ENCODE measurements around the gene SLC30A3. TPM values are rescaled to one million over a fixed set of nuclear protein-coding genes. Genes with fewer than 3 reads are reported as not detected.

SLC30A3 gene
- total RNA-seq, 4 donors from 2014 or later = not detected

GRCh38 chr2:27298391-27299080 is 35.7 kb upstream of the SLC30A3 start:
- H3K4me1 ChIP-seq = peaks cover 4 to 17% (median 7%) of the 10 kb centered on the region in 4 donors
- no peak for DNase-seq (ENCODE audit: extremely low spot score)
- peaks cover 0 to 35% (median 0%) of the 10 kb centered on the region in 4 donors for H3K36me3 ChIP-seq
- intact Hi-C loops (cut with DNase I) = no loop called here
- WGBS = 82% methylated on average over 18 of the region's 18 CpGs
- no peak for TF ChIP-seq POLR2AphosphoS5 (IDR thresholded peaks at IDR 0.05)
- TF ChIP-seq, protein P1, sequence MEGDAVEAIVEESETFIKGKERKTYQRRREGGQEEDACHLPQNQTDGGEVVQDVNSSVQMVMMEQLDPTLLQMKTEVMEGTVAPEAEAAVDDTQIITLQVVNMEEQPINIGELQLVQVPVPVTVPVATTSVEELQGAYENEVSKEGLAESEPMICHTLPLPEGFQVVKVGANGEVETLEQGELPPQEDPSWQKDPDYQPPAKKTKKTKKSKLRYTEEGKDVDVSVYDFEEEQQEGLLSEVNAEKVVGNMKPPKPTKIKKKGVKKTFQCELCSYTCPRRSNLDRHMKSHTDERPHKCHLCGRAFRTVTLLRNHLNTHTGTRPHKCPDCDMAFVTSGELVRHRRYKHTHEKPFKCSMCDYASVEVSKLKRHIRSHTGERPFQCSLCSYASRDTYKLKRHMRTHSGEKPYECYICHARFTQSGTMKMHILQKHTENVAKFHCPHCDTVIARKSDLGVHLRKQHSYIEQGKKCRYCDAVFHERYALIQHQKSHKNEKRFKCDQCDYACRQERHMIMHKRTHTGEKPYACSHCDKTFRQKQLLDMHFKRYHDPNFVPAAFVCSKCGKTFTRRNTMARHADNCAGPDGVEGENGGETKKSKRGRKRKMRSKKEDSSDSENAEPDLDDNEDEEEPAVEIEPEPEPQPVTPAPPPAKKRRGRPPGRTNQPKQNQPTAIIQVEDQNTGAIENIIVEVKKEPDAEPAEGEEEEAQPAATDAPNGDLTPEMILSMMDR (IDR thresholded peaks at IDR 0.05) = no peak
- TF ChIP-seq EP300 (IDR thresholded peaks at IDR 0.05) = no peak
- no peak for TF ChIP-seq POLR2A (IDR thresholded peaks at IDR 0.05; ENCODE audit: low read depth)
- H3K27ac ChIP-seq (replicated peaks in 1 of 4) = no peak overlapping the region
- peaks cover 0 to 50% (median 0%) of the 10 kb centered on the region in 4 donors for H3K27me3 ChIP-seq
- no peak overlapping the region for H3K4me3 ChIP-seq
- H3K9me3 ChIP-seq = no peaks in the 10 kb centered on the region

- TF ChIP-seq POLR2AphosphoS5 (IDR thresholded peaks at IDR 0.05) = no peak
- TF ChIP-seq POLR2A (IDR thresholded peaks at IDR 0.05; ENCODE audit: low read depth) = no peak
- no peak for TF ChIP-seq EP300 (IDR thresholded peaks at IDR 0.05)
- TF ChIP-seq, protein P1 (IDR thresholded peaks at IDR 0.05) = no peak
- peaks cover 0 to 52% (median 0%) of the 10 kb centered on the region in 4 donors for H3K27me3 ChIP-seq
- WGBS = 83% methylated on average over 3 of the region's 3 CpGs
Observed at GRCh38 chr2:27297195-27297594, 34.3 kb upstream of the SLC30A3 start.

GRCh38 chr2:27296481-27296880 is 33.6 kb upstream of the SLC30A3 start:
- 60% methylated on average over 4 of the region's 4 CpGs for WGBS
- Histone ChIP-seq H3K4me1 (peaks cover 0 to 12% (median 2%) of the 10 kb centered on the region in 4 donors), H3K27ac (replicated peaks in 1 of 4) (no peak overlapping the region), H3K36me3 (peaks cover 0 to 31% (median 0%) of the 10 kb centered on the region in 4 donors), H3K27me3 (peaks cover 0 to 58% (median 0%) of the 10 kb centered on the region in 4 donors), H3K4me3 (no peak overlapping the region), H3K9me3 (no peaks in the 10 kb centered on the region)
- intact Hi-C loops (cut with DNase I) = no loop called here
- TF ChIP-seq POLR2AphosphoS5 (IDR thresholded peaks at IDR 0.05) = no peak
- no peak for TF ChIP-seq POLR2A (IDR thresholded peaks at IDR 0.05; ENCODE audit: low read depth)
- no peak for TF ChIP-seq EP300 (IDR thresholded peaks at IDR 0.05)
- TF ChIP-seq, protein P1 (IDR thresholded peaks at IDR 0.05) = no peak
- DNase-seq (ENCODE audit: extremely low spot score) = no peak

More at GRCh38 chr2:27297195-27297594, 34.3 kb upstream of the SLC30A3 start:
- intact Hi-C loops (cut with DNase I) = no loop called here
- Histone ChIP-seq H3K36me3 (peaks cover 0 to 35% (median 0%) of the 10 kb centered on the region in 4 donors), H3K27ac (replicated peaks in 1 of 4) (no peak overlapping the region), H3K9me3 (no peaks in the 10 kb centered on the region), H3K4me3 (no peak overlapping the region), H3K4me1 (peaks cover 0 to 12% (median 2%) of the 10 kb centered on the region in 4 donors)
- no peak for DNase-seq (ENCODE audit: extremely low spot score)

DNA sequence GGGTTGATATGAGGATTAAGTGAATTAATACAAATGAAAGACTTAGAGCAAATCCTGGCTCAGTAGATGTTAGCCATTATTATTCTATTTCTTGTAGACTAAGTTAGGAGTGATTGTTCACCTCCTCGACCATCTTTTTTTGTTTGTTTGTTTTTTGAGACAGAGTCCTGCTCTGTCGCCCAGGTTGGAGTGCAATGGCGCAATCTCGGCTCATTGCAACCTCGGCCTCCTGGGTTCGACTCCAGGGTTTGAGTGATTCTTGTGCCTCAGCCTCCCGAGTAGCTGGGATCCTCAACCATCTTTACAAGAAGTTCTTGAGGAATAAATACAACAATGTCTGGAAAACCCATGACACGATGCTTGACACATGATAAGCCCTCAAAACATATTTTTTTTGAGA is 32.1 kb upstream of the SLC30A3 start:
- intact Hi-C loops (cut with DNase I) = no loop called here
- 80% methylated on average over 8 of the region's 8 CpGs for WGBS
- TF ChIP-seq POLR2A (IDR thresholded peaks at IDR 0.05; ENCODE audit: low read depth) (no peak), POLR2AphosphoS5 (IDR thresholded peaks at IDR 0.05) (no peak), EP300 (IDR thresholded peaks at IDR 0.05) (no peak)
- TF ChIP-seq, protein P1 (IDR thresholded peaks at IDR 0.05) = no peak
- Histone ChIP-seq H3K9me3 (no peaks in the 10 kb centered on the region), H3K27ac (replicated peaks in 1 of 4) (no peak overlapping the region), H3K27me3 (peaks cover 0 to 65% (median 0%) of the 10 kb centered on the region in 4 donors), H3K4me3 (no peak overlapping the region), H3K36me3 (peaks cover 0 to 17% (median 0%) of the 10 kb centered on the region in 4 donors), H3K4me1 (peaks cover 0 to 12% (median 2%) of the 10 kb centered on the region in 4 donors)
- no peak for DNase-seq (ENCODE audit: extremely low spot score)
